ENCODE results near the gene PDE8B. TPM values are rescaled to one million over a fixed set of nuclear protein-coding genes. Genes with fewer than 3 reads are reported as not detected.
A peak's percentile ranks its signal among the peaks of the same experiment; 100 is the strongest.

The PDE8B gene
- total and polyA plus RNA-seq, 8 donors = 2.9 to 11.9 (median 6.9) TPM

- no peaks in the 10 kb centered on the region for H3K27me3 ChIP-seq
- DNase-seq (peak; percentile 38 to 83 (median 66)), FAIRE-seq (no peak), ATAC-seq (peak; percentile 69 to 81 (median 76))
- no peak for TF ChIP-seq CTCF (IDR thresholded peaks at IDR 0.05)
- H3K4me3 ChIP-seq = peak overlapping the region; percentile 54 to 75 (median 60)
- intact Hi-C loops (cut with DNase I) = no loop called here
- no peaks in the 10 kb centered on the region for H3K9me3 ChIP-seq
- H3K27ac ChIP-seq = no peak overlapping the region
- no peaks in the 10 kb centered on the region for H3K36me3 ChIP-seq
- no peaks in the 10 kb centered on the region for H3K4me1 ChIP-seq
- 2% methylated on average over 52 to 69 of the region's 69 CpGs for WGBS, 2 donors
These were observed 30.1 kb upstream of the PDE8B start for GRCh38 chr5:77180167-77181081.

- Histone ChIP-seq H3K36me3 (no peaks in the 10 kb centered on the region), H3K27ac (peak overlapping the region in 1 of 4 donors; percentile 22), H3K9me3 (no peaks in the 10 kb centered on the region), H3K4me1 (peaks cover 2 to 5% (median 4%) of the 10 kb centered on the region in 3 donors), H3K27me3 (no peaks in the 10 kb centered on the region), H3K4me3 (peak overlapping the region in 2 of 4 donors; percentile 63 to 75)
- ATAC-seq (peak; percentile 18 to 31 (median 22)), DNase-seq (peak in 1 of 6 donors; percentile 21), FAIRE-seq (no peak)
- intact Hi-C loops (cut with DNase I) = no loop called here
- WGBS, 2 donors = 27 to 28% methylated on average over 15 of the region's 15 CpGs
- no peak for TF ChIP-seq CTCF (IDR thresholded peaks at IDR 0.05)
These were observed 29.3 kb upstream of the PDE8B start for GRCh38 chr5:77181173-77181572.

- peak in 2 of 4 donors; percentile 17 to 28 for ATAC-seq
- intact Hi-C loops (cut with DNase I) = no loop called here
These were observed 28.7 kb upstream of the PDE8B start for GRCh38 chr5:77181596-77182304.

DNA sequence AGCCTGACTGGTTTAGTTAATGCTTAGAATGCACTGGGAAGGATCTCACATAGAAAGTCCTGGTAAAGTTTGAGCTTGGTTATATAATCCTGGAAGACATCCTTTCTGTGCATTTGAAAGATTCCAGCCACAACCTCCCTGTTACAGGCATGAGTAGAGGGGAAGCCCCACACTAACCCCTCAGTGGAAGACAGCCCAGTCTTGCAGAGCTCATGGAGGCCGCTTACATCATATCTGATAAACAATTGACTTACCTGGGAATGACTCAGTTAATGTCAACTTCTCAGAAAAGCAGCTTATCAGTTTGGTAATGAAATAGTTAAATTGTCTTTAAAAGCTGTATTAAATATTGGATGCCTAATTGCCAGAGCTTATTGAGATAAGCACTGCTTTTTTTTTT is 28.1 kb upstream of the PDE8B start:
- DNase-seq (no peak), ATAC-seq (peak in 1 of 4 donors; percentile 28), FAIRE-seq (no peak)
- H3K9me3 ChIP-seq = no peaks in the 10 kb centered on the region
- no peaks in the 10 kb centered on the region for H3K36me3 ChIP-seq
- no peak for TF ChIP-seq CTCF (IDR thresholded peaks at IDR 0.05)
- H3K4me1 ChIP-seq = peaks cover 5 to 17% (median 12%) of the 10 kb centered on the region in 3 donors
- intact Hi-C loops (cut with DNase I) = no loop called here
- H3K27me3 ChIP-seq = no peaks in the 10 kb centered on the region
- WGBS, 2 donors = 60 to 61% methylated on average over 1 of the region's 1 CpG
- H3K27ac ChIP-seq = no peak overlapping the region
- no peak overlapping the region for H3K4me3 ChIP-seq

More at GRCh38 chr5:77181596-77182304, 28.7 kb upstream of the PDE8B start:
- TF ChIP-seq CTCF (IDR thresholded peaks at IDR 0.05) = no peak
- Histone ChIP-seq H3K9me3 (no peaks in the 10 kb centered on the region), H3K4me1 (peaks cover 5 to 10% (median 8%) of the 10 kb centered on the region in 3 donors), H3K27me3 (no peaks in the 10 kb centered on the region), H3K36me3 (no peaks in the 10 kb centered on the region), H3K27ac (peak overlapping the region in 2 of 4 donors; percentile 22 to 44), H3K4me3 (peak overlapping the region in 1 of 4 donors; percentile 63)
- 56% methylated on average over 15 of the region's 15 CpGs for WGBS, 2 donors
- FAIRE-seq = no peak
- peak in 1 of 6 donors; percentile 21 for DNase-seq

Data from pancreas (tissue), 10 donors.